ENCODE measurements around the gene XPA.

XPA gene

DNA sequence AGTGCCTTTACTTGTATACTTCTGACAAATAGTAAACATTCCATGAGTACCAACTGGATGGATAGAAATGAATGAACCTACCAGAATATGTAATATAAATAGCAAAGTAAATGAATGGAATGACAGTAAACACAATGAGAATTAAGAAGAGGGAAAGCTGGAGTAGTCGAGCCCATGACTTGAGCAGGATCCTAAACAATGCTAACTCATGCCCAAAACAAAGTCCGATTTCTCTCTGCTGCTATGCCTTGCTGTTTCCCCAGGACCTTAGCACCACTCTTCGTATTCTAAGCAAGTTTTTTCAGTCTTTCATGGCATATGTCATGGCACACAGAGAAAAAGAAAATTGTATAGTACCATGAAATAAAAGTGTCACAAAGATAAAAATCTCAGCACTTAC is 1.8 kb downstream of the XPA start:
- no peak for DNase-seq (ENCODE audit: low read depth)
- TF ChIP-seq CTCF (IDR thresholded peaks at IDR 0.05; ENCODE audit: low read length, missing control alignments): no peak
- H3K4me3 ChIP-seq (replicated peaks; ENCODE audit: low read depth, low read length): peak overlapping the region; percentile 80

- TF ChIP-seq CTCF (IDR thresholded peaks at IDR 0.05; ENCODE audit: low read length, missing control alignments): no peak
Measured at GRCh38 chr9:97694769-97695168, 2.4 kb downstream of the XPA start.

GRCh38 chr9:97689401-97690180 is 7.5 kb downstream of the XPA start:
- DNase-seq (ENCODE audit: low read depth): peak; percentile 18
- H3K4me3 ChIP-seq (replicated peaks; ENCODE audit: low read depth, low read length): no peak overlapping the region
- TF ChIP-seq CTCF (IDR thresholded peaks at IDR 0.05; ENCODE audit: low read length, missing control alignments): no peak

More at GRCh38 chr9:97694769-97695168, 2.4 kb downstream of the XPA start:
- DNase-seq (ENCODE audit: low read depth): no peak
- no peak overlapping the region for H3K4me3 ChIP-seq (replicated peaks; ENCODE audit: low read depth, low read length)

DNA sequence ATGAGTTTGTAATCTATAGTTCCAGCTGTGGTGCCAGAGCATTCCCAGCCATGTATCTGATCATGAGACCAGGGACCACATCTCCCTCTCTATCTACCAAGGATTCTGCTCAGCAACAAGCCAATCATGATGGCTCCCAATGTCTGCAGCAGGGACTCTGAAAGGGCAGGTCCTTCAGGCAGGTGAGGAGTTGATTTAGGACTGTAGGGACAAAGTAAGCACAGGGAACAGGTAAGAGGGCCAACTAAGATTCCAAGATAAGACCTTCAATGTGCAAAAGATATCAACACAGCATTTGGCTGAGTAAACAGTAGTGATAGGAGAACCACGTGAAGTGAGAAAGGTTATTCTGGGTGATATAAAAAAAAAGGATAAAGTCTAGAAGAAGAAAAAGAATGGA is 8.5 kb downstream of the XPA start:
- no peak for DNase-seq (ENCODE audit: low read depth)
- TF ChIP-seq CTCF (IDR thresholded peaks at IDR 0.05; ENCODE audit: low read length, missing control alignments): no peak
- H3K4me3 ChIP-seq (replicated peaks; ENCODE audit: low read depth, low read length): no peak overlapping the region

GRCh38 chr9:97682242-97682641 is 14.9 kb downstream of the XPA start:
- DNase-seq (ENCODE audit: low read depth): no peak
- TF ChIP-seq CTCF (IDR thresholded peaks at IDR 0.05; ENCODE audit: low read length, missing control alignments): no peak
- no peak overlapping the region for H3K4me3 ChIP-seq (replicated peaks; ENCODE audit: low read depth, low read length)

DNA sequence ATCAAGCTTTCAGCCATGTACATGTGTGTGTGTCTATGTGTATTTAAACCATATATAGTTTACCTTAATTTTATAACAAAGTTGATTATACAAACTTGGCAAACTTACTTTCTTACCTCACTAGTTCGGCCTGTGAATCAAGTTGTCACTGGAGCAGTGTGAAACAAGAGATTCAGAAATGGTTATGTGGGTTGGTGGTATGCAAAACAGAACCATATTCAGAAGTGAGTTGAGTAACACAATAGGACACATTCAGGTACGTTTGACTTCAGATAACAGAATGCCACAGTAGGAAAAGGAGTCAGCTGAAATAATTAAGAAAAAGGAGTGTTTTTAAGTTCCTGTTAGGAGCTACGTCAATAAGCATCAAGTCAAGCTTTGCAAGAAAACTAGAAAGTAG is 21.5 kb downstream of the XPA start:
- DNase-seq (ENCODE audit: low read depth): no peak

More for the DNA sequence above, 21.5 kb downstream of the XPA start:
- no peak for TF ChIP-seq CTCF (IDR thresholded peaks at IDR 0.05; ENCODE audit: low read length, missing control alignments)
- H3K4me3 ChIP-seq (replicated peaks; ENCODE audit: low read depth, low read length): no peak overlapping the region
